Measurements from ENCODE around the gene ZNF235.
"Not testable (repeated sequence)": the region's sequence is repeated elsewhere in the genome, so short reads cannot be mapped to it uniquely, and the experiment has no call there.

ZNF235 gene

DNA sequence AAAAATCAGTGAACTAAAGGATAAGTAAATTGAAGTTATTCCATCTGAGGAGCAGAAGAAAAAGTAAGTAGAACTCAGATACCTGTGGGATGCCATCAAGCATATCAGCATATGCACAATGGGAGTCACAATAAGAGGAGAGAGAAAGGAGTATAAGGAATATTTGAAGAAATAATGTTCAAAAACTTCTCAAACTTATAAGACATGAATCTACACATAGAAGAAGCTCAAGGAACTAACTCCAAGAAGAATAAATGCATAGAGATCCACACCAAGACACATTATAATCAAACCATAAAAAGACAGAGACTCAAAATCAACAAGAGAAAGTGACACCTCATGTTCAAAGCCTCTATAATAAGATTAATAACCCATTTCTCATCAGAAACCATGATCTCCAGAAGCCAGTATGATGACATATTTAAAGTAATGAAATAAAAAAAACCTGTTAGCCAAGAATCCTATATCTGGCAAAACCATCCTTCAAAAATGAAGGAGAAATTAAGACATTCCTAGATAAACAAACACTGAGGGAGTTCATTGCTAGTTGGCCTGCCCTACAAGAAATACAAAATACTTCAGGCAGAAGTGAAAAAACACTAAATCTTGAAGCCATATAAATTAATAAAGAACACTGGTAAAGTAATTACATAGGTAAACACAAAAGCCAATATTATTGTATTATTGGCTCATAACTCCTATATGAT, 49.0 kb downstream of the ZNF235 start:
- no peak for DNase-seq

DNA sequence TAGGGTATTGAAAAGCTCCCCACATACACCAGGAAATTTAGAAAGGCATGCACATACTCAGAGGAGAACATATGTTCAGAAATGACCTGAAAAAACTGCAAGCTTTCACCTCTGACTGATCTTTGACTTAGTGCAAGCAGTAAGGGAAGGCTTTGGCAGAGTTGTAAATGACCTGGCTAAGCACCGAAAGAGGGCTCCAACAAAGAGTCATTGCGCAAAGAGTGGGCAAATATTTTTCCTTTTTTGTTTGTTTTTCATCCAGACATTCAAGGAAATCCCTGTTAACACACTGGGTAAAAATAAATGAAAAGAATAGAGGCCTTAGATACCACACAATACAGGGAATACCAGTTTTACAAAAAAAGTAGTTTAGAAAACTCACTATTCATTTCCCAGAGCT, 50.3 kb downstream of the ZNF235 start:
- no peak for DNase-seq

DNA sequence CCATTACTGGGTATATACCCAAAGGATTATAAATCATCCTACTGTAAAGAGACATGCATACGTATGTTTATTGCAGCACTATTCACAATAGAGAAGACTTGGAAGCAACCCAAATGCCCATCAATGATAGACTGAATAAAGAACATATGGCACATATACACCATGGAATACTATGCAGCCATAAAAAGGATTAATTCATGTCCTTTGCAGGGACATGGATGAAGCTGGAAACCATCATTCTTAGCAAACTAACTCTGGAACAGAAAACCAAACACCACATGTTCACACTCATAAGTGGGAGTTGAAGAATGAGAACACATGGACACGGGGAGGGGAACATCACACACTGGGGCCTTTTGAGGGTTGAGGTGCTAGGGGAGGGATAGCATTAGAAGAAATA, 51.4 kb downstream of the ZNF235 start:
- DNase-seq: not testable (repeated sequence)

GRCh38 chr19:44252332-44252731, 52.5 kb downstream of the ZNF235 start:
- DNase-seq: not testable (repeated sequence)

GRCh38 chr19:44236384-44236783, 68.4 kb downstream of the ZNF235 start:
- no peak for DNase-seq
